ENCODE results near the gene ZNF282.

The ZNF282 gene

DNA sequence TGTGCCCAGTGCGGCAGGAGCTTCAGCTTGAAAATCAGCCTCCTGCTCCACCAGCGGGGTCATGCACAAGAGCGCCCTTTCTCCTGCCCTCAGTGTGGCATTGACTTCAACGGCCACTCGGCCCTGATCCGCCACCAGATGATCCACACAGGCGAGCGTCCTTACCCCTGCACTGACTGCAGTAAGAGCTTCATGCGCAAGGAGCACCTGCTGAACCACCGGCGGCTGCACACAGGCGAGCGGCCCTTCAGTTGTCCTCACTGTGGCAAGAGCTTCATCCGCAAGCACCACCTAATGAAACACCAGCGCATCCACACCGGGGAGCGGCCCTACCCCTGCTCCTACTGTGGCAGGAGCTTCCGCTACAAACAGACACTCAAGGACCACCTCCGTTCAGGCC lies 16.1 kb upstream of the ZNF282 start:
- Mint-ChIP-seq H3K9me3 (no peaks in the 10 kb centered on the region), H3K36me3 (ENCODE audit: low read depth) (peaks cover 45% of the 10 kb centered on the region), H3K4me1 (ENCODE audit: low read depth) (no peaks in the 10 kb centered on the region), H3K27ac (no peak overlapping the region), H3K4me3 (no peak overlapping the region), H3K27me3 (no peaks in the 10 kb centered on the region)

DNA sequence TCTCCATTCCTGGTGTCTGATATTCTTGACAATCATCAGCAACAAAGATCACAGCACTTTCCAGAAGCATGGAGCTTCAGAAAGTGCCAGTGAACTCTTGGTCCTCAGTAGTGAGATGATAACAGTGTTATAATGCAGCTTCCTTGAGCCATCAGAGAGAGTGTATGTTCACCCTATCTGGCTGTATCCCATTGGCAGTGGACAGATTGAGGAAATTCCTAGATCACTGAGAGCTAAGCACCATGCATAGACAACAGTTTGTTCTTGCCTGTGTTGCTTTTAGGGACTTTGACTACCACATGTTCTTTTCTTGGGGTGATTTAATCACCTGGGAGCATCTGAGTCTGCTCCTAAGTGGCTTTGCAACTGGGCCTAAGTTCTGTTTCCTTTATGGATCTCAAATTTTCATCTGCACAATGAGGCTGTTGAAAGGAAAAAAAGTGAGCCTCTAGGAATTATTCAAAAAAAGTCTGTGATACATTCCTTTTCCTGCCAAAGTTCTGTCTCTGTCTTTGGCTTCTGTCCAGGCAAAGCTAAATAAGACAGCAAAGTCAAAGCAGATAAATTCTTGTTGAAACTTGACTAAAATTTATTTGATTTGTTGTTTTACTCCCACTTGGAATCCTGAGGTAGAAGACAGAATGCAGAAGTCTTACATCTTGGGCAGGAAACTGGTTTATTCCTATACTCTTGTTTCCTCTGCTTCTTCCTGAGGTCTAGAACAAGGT lies 14.5 kb upstream of the ZNF282 start:
- peaks cover 45% of the 10 kb centered on the region for H3K36me3 Mint-ChIP-seq (ENCODE audit: low read depth)
- no peak overlapping the region for H3K27ac Mint-ChIP-seq
- H3K4me1 Mint-ChIP-seq (ENCODE audit: low read depth): no peaks in the 10 kb centered on the region
- H3K4me3 Mint-ChIP-seq: no peak overlapping the region
- no peaks in the 10 kb centered on the region for H3K27me3 Mint-ChIP-seq
- H3K9me3 Mint-ChIP-seq: no peaks in the 10 kb centered on the region

DNA sequence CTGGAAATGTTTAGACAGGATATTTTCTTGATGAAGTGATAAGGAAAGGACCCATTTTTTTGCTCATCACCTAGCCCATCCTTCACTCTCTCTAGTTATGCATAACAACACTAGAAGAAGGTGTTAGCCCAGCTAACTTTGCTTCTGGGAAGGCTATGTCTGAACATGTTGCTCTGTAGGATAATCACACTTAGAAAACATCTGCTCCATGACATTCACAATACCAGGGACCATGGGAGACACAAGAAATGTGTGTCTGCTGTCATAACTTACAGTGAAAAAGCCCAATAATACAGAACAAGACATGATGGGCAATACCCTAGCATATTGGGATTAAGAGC lies 13.9 kb upstream of the ZNF282 start:
- Mint-ChIP-seq H3K36me3 (ENCODE audit: low read depth) (peaks cover 43% of the 10 kb centered on the region), H3K4me3 (no peak overlapping the region), H3K27me3 (no peaks in the 10 kb centered on the region), H3K9me3 (no peaks in the 10 kb centered on the region), H3K27ac (no peak overlapping the region), H3K4me1 (ENCODE audit: low read depth) (no peaks in the 10 kb centered on the region)

DNA sequence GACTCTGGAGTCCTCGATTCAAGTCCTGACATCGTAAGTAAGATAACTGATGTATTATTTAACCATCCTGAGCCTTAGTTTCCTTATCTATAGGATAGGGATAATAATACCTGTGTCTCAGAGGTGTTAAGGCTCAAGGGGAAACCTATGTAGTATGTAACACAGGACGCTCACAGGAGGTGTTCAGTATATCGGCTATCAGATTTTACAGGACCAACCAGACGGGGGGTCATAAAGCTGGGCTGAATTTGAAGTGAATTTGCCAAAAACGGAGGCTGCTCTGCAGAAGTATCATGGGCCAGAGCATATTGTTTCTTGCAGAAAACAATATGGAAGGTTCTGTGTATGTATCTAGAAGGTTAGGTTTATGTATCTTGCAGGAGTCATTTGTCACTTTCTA lies 11.1 kb upstream of the ZNF282 start:
- peaks cover 18% of the 10 kb centered on the region for H3K36me3 Mint-ChIP-seq (ENCODE audit: low read depth)
- no peak overlapping the region for H3K4me3 Mint-ChIP-seq
- H3K9me3 Mint-ChIP-seq: no peaks in the 10 kb centered on the region
- no peak overlapping the region for H3K27ac Mint-ChIP-seq
- H3K4me1 Mint-ChIP-seq (ENCODE audit: low read depth): no peaks in the 10 kb centered on the region
- no peaks in the 10 kb centered on the region for H3K27me3 Mint-ChIP-seq

DNA sequence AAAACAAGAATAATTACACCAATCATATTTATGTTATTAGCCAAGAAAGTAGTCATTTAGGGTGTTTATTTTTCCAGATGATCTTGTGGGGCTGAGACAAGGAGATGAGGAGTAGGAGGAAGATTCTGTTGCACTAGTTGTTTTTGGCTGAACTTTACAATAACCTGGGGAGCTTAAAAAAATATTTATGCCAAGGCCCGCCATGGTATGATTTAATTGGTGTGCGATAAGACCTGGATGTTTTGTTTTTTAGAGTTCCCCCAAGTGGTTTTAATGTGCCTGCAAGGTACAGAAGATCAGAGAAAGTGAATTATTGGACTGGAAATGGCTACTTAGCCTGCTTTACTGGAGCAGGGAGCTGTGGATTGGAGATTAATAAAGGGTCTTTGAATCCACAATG lies 7.1 kb upstream of the ZNF282 start:
- Mint-ChIP-seq H3K27ac (no peak overlapping the region), H3K9me3 (no peaks in the 10 kb centered on the region), H3K4me1 (ENCODE audit: low read depth) (peaks cover 14% of the 10 kb centered on the region), H3K4me3 (no peak overlapping the region), H3K27me3 (no peaks in the 10 kb centered on the region), H3K36me3 (ENCODE audit: low read depth) (no peaks in the 10 kb centered on the region)

DNA sequence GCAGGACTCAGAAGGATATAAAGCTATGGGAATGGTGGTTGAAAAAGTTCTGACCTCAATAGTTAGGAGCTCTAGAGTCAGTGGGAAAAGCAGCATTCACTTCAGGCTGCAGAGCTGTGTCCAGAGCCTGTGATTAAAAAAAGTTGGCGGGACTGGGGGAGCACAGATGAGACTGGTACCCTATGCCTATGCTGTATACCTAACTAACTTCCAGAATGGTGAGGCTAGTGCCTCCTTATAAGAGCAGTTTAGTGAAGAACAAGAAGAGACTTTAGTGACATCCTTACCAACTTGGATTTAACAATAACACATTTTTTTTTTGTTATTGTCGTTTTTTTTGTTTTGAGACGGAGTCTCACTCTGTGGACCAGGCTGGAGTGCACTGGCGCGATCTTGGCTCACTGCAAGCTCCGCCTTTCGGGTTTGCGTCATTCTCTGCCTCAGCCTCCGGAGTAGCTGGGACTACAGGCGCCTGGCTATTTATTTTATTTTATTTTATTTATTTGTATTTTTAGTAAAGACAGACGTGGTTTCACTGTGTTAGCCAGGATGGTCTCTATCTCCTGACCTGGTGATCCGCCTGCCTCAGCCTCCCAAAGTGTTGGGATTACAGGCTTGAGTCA lies 6.6 kb upstream of the ZNF282 start:
- Mint-ChIP-seq H3K36me3 (ENCODE audit: low read depth) (no peaks in the 10 kb centered on the region), H3K4me1 (ENCODE audit: low read depth) (peaks cover 14% of the 10 kb centered on the region), H3K27me3 (no peaks in the 10 kb centered on the region), H3K9me3 (no peaks in the 10 kb centered on the region), H3K27ac (no peak overlapping the region), H3K4me3 (no peak overlapping the region)

DNA sequence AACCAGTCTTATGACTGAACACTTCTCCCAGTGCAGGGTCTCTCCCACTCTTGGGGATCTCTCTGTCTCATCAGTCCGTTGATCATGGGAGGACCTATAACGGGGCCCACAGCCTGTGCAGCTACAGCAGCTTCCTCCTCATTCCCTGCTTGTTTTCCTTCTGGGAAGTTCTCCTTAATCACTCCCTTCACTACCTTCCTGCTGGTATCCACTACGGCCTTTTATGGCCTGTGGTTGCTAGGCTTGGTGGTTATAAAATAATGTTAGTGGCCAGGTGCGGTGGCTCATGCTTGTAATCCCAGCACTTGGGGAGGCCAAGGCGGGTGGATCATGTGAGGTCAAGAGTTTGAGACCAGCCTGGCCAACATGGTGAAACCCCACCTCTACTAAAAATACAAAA lies 3.5 kb upstream of the ZNF282 start:
- Mint-ChIP-seq H3K4me1 (ENCODE audit: low read depth) (peaks cover 24% of the 10 kb centered on the region), H3K36me3 (ENCODE audit: low read depth) (no peaks in the 10 kb centered on the region), H3K4me3 (peak overlapping the region; percentile 2), H3K27me3 (no peaks in the 10 kb centered on the region), H3K9me3 (no peaks in the 10 kb centered on the region), H3K27ac (peak overlapping the region; percentile 57)

DNA sequence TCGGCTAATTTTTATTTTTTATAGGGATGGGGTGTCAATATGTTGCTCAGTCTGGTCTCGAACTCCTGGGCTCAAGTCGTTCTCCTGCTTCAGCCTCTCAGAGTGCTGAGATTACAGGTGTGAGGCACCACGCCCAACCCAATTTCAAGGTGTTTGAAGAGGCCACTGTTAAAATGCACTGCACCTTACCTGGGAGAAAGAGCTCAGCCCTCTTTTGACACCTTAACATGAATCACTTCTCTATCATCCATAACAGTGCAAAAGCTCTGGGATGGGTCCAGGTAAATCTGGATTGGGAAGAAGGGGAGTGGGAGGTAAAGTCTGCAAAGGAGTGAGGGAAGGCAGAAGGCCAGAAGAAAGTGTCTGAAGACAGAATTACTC lies 557 bp upstream of the ZNF282 start:
- peaks cover 22% of the 10 kb centered on the region for H3K36me3 Mint-ChIP-seq (ENCODE audit: low read depth)
- H3K27ac Mint-ChIP-seq: no peak overlapping the region
- no peaks in the 10 kb centered on the region for H3K9me3 Mint-ChIP-seq
- H3K27me3 Mint-ChIP-seq: no peaks in the 10 kb centered on the region
- H3K4me1 Mint-ChIP-seq (ENCODE audit: low read depth): peaks cover 48% of the 10 kb centered on the region
- peak overlapping the region; percentile 83 for H3K4me3 Mint-ChIP-seq

DNA sequence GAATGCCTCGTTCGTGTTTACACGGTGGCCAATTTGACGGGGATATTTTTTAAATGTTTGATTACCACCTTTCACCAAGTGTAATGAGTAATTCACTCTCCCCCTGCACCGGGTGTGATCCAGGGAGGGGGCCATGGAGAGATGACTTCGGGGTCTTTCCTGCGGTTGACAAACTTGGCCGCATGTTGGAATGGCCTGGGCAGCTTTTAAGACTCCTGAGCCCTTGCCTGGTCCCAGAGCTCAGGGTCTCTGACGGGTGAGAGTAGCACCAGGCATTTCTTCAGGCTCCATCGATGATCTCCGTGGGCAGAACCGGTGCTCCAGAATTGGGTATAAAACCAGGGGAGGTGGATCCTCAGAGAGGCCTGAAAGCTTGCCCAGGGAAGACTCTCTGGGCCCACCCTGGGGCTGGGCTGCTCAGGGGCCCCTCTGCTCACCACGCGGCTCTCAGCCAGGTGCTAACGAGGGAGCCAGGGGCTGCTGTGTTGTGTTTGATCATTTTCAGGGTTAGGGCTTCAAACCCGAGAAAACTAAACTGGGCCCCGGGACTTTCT lies 882 bp downstream of the ZNF282 start:
- peaks cover 35% of the 10 kb centered on the region for H3K36me3 Mint-ChIP-seq (ENCODE audit: low read depth)
- H3K4me3 Mint-ChIP-seq: peak overlapping the region; percentile 95
- peak overlapping the region; percentile 96 for H3K27ac Mint-ChIP-seq
- no peaks in the 10 kb centered on the region for H3K27me3 Mint-ChIP-seq
- H3K4me1 Mint-ChIP-seq (ENCODE audit: low read depth): peaks cover 51% of the 10 kb centered on the region
- no peaks in the 10 kb centered on the region for H3K9me3 Mint-ChIP-seq

DNA sequence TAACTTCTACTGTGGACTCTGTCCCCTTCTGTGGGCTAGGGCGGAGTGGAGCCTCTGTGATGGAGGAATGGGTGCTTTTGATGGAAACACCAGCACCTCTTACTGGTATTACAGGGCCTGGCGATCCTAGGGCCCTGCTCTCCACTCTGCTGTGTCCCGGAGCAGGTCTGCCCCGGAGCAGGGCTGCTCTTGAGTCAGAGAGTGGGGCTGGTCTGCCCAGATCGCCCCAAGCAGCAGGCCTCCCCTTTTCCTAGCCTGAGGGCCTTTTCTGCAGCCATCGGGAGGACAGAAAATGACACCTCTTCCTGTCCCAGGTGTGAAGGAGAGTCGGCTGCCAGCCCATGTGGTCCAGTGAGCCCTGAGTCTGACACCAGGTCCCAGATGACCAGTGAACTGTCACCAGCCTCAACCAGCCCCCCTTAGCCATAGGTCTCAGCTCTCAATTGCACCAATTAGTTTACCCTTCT lies 1.4 kb downstream of the ZNF282 start:
- Mint-ChIP-seq H3K27ac (peak overlapping the region; percentile 96), H3K4me3 (peak overlapping the region; percentile 95), H3K9me3 (no peaks in the 10 kb centered on the region), H3K36me3 (ENCODE audit: low read depth) (peaks cover 39% of the 10 kb centered on the region), H3K4me1 (ENCODE audit: low read depth) (peaks cover 47% of the 10 kb centered on the region), H3K27me3 (no peaks in the 10 kb centered on the region)

DNA sequence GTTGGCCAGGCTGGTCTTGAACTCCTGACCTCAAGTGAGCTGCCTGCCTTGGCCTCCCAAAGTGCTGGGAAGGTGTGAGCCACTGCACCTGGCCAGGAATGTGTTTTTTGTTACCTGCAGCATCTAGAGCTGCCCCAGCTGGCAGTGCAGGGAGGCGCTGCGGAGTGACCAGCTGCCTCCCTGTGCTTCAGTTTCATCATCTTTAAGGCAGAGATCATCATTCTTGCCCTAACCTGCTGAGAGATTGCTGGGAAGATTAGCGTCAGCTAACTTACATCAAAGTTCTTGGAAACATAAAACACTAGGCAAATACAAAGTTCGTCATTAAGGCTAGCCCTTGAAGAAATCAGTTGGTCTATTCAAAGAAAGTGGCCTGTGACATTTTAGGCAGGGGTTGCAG lies 2.3 kb downstream of the ZNF282 start:
- Mint-ChIP-seq H3K4me3 (peak overlapping the region; percentile 95), H3K36me3 (ENCODE audit: low read depth) (peaks cover 44% of the 10 kb centered on the region), H3K9me3 (no peaks in the 10 kb centered on the region)

DNA sequence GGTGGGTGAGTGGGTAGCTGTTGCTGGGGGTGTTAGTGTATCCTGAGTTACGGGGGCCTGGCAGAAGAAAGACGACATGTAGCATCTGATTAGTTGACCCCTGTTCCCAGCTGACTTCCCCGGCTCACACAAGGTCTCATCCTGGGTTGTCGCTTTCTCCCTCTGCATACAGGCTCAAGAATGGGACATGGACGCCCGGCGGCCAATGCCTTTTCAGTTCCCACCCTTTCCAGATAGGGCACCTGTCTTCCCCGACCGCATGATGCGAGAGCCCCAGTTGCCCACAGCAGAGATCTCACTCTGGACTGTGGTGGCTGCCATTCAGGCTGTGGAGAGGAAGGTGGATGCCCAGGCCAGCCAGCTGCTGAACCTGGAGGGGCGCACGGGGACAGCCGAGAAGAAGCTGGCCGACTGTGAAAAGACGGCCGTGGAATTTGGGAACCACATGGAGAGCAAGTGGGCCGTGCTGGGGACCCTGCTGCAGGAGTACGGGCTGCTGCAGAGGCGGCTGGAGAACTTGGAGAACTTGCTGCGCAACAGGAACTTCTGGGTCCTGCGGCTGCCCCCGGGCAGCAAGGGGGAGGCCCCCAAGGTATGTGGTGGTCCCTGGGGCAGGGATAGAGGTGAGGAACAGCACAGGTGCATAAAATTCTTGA lies 2.9 kb downstream of the ZNF282 start:
- H3K27ac Mint-ChIP-seq: peak overlapping the region; percentile 58
- no peaks in the 10 kb centered on the region for H3K9me3 Mint-ChIP-seq
- H3K36me3 Mint-ChIP-seq (ENCODE audit: low read depth): peaks cover 50% of the 10 kb centered on the region
- no peaks in the 10 kb centered on the region for H3K27me3 Mint-ChIP-seq
- peak overlapping the region; percentile 95 for H3K4me3 Mint-ChIP-seq
- peaks cover 52% of the 10 kb centered on the region for H3K4me1 Mint-ChIP-seq (ENCODE audit: low read depth)

More for the DNA sequence above, 2.3 kb downstream of the ZNF282 start:
- H3K27me3 Mint-ChIP-seq: no peaks in the 10 kb centered on the region
- H3K4me1 Mint-ChIP-seq (ENCODE audit: low read depth): peaks cover 46% of the 10 kb centered on the region
- peak overlapping the region; percentile 96 for H3K27ac Mint-ChIP-seq

DNA sequence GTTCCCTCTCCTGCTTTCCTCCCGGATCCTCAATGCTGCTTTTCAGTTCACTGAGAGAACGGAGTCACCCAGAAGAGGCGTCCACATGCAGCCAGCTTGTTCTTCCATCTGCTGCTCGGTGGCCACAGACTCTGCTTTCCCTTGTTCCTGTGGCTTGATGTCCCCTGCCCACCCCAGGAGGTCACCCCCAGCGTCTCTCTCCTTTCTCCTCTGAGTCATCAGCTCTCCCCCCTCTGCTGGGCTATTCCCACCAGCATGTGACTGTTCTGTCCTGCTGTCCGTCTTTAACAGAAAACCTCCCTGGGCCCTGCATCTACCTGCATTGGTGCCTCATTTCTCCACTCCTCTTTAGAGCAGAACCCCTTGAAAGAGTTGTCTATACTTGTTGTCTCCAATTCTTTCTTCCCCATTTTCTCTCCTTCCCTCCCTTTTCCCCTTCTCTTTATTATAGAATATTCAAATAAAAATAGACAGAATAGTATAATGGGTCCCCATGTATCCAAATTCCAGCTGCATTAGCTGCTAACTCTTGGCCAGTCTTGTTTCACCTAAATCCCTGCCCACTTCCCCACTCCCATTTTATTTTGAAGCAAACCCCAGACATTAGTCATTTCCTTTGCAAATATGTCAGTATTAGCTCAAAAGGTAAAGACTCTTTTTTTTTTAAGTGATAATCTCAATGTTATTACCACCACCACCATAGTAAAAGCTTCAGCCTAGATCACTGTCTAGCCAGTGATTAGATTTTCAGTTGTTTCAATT lies 4.1 kb downstream of the ZNF282 start:
- no peaks in the 10 kb centered on the region for H3K27me3 Mint-ChIP-seq
- peaks cover 61% of the 10 kb centered on the region for H3K36me3 Mint-ChIP-seq (ENCODE audit: low read depth)
- peaks cover 57% of the 10 kb centered on the region for H3K4me1 Mint-ChIP-seq (ENCODE audit: low read depth)
- H3K27ac Mint-ChIP-seq: peak overlapping the region; percentile 66
- no peaks in the 10 kb centered on the region for H3K9me3 Mint-ChIP-seq
- no peak overlapping the region for H3K4me3 Mint-ChIP-seq

DNA sequence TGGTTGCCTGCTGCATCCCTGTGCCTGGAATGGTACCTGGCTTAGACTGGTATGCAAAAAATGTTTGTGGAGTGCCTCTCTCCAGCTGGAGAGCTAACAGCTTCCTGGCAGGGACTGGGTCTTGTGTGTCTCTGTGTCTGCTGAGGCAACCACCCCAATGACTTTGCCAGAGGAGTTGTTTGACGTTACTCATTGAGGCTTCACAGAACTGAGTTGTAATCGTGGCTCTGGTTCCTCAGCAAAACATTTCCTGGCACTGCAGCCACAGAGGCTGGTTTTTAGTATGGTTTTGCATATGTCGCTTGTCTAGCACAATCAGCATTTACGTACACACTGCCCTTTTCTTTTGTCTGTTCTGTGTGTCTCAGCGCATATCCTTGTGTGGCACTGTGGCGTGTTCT lies 7.5 kb downstream of the ZNF282 start:
- peak overlapping the region; percentile 72 for H3K27ac Mint-ChIP-seq
- H3K27me3 Mint-ChIP-seq: no peaks in the 10 kb centered on the region
- no peaks in the 10 kb centered on the region for H3K9me3 Mint-ChIP-seq
- H3K36me3 Mint-ChIP-seq (ENCODE audit: low read depth): peaks cover 82% of the 10 kb centered on the region
- H3K4me3 Mint-ChIP-seq: no peak overlapping the region
- peaks cover 38% of the 10 kb centered on the region for H3K4me1 Mint-ChIP-seq (ENCODE audit: low read depth)

All from stimulated activated naive CD8-positive, alpha-beta T cell treated with anti-CD3 and anti-CD28 coated beads, Interleukin-15, Interleukin-2, amounts not matched to agents 100 ng/mL and 50 ng/mL, for 24 hours (primary cell).